Fibroblast of villous mesenchyme (primary cell): ENCODE results near the gene CHD6. TPM values are rescaled to one million over a fixed set of nuclear protein-coding genes. Genes with fewer than 3 reads are reported as not detected.

Experiments
- DNase-seq: peaks from one replicate; pipeline ENCODE4 v3.0.0-alpha.2; 2010; ENCODE audit warnings: low read depth
- H3K4me3 ChIP-seq: 2 replicates; pipeline ENCODE4 v1.5.1; 2011; ENCODE audit warnings: low read depth, mild to moderate bottlenecking, low read length
- CTCF ChIP-seq: IDR thresholded peaks from 2 replicates; pipeline ENCODE4 v1.5.1; 2012; ENCODE audit warnings: low read depth, mild to moderate bottlenecking, low read length; ENCODE audit not compliant: insufficient read depth
- total RNA-seq: library from RNA; depleted of rRNA; stranded (reverse); fragments of >200 nt; gene quantifications from 2 replicates; pipeline ENCODE4 v1.2.3, GENCODE V29; 2012

CHD6 gene, protein sequence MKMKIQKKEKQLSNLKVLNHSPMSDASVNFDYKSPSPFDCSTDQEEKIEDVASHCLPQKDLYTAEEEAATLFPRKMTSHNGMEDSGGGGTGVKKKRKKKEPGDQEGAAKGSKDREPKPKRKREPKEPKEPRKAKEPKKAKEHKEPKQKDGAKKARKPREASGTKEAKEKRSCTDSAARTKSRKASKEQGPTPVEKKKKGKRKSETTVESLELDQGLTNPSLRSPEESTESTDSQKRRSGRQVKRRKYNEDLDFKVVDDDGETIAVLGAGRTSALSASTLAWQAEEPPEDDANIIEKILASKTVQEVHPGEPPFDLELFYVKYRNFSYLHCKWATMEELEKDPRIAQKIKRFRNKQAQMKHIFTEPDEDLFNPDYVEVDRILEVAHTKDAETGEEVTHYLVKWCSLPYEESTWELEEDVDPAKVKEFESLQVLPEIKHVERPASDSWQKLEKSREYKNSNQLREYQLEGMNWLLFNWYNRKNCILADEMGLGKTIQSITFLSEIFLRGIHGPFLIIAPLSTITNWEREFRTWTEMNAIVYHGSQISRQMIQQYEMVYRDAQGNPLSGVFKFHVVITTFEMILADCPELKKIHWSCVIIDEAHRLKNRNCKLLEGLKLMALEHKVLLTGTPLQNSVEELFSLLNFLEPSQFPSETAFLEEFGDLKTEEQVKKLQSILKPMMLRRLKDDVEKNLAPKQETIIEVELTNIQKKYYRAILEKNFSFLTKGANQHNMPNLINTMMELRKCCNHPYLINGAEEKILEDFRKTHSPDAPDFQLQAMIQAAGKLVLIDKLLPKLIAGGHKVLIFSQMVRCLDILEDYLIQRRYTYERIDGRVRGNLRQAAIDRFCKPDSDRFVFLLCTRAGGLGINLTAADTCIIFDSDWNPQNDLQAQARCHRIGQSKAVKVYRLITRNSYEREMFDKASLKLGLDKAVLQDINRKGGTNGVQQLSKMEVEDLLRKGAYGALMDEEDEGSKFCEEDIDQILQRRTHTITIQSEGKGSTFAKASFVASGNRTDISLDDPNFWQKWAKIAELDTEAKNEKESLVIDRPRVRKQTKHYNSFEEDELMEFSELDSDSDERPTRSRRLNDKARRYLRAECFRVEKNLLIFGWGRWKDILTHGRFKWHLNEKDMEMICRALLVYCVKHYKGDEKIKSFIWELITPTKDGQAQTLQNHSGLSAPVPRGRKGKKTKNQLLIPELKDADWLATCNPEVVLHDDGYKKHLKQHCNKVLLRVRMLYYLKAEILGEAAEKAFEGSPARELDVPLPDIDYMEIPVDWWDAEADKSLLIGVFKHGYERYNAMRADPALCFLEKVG (N-terminal part only)
- 32.5 and 33.2 TPM in 2 replicates for total RNA-seq

- no peak for TF ChIP-seq CTCF
- H3K4me3 ChIP-seq: peak within 1 kb of the TSS; percentile 85
- peak; percentile 100 for DNase-seq
Observed at GRCh38 chr20:41617902-41618806, at the start of gene CHD6. TSS of gene CHD6 (minus strand) at chr20:41618377. CDS start at chr20:41551337, 67,040 bp downstream.

GRCh38 chr20:41664584-41664983 lies 46.4 kb upstream of the CHD6 start:
- H3K4me3 ChIP-seq: peak overlapping the region; percentile 45
- peak; percentile 13 for DNase-seq
- no peak for TF ChIP-seq CTCF

- H3K4me3 ChIP-seq: no peak overlapping the region
- no peak for TF ChIP-seq CTCF
- no peak for DNase-seq
Observed at GRCh38 chr20:41657655-41658054, 39.5 kb upstream of the CHD6 start.

DNA sequence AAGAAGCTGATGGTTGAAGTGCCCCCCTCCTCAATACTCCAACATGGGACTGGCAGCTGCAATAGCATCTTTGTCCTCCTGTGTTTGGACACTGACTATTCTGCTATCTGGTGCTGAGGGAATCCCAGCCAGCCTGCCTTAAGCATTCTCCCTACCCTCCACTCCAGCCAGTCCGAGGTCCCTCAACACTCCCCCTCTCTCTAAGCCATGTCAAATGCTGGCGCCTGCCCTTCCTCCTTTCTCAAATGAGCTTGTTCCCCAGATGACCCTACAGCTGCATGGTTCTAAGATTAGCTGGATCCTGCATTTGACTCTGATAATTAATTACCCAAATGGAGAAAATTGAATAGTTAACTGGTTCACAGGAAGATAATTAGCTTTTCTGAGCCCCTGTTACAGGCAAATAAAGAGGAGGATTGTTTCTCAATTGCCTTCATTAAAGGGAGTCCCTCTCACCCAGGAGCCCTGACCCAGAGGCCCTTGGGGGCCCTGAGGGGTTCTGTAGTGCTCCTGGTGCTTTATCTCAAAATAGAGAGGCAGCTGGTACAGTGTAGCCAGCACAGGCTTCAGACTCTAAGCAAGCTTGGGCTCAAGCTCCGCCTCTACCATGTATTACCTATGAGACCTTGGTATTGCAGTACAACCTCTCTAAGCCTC lies 37.9 kb upstream of the CHD6 start:
- no peak for TF ChIP-seq CTCF
- no peak overlapping the region for H3K4me3 ChIP-seq

DNA sequence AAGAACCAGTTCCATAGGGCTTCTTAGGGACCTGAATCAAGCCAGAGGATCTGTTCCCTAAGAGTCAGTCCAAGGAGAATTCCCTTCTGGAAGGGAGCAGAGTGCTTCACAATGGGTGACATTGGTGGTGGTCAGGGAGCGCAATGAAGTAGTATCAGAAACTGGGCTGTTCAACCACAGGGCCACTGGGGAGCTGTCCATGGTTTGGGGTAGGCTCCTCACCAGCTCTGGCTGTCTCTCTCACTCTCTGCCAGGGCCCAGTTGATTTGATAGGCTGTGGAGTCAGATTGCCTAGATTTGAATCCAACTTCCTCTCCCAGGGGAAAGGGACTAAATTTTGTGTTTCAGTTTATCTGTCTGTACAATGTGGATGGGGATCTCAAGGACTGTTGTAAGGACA lies 36.7 kb upstream of the CHD6 start:
- peak; percentile 18 for DNase-seq

More for the DNA sequence above, 37.9 kb upstream of the CHD6 start:
- DNase-seq: no peak

More for the DNA sequence above, 36.7 kb upstream of the CHD6 start:
- no peak for TF ChIP-seq CTCF
- H3K4me3 ChIP-seq: no peak overlapping the region
